B cell (primary cell): ENCODE results near the gene EXOC3. TPM values are rescaled to one million over a fixed set of nuclear protein-coding genes. Genes with fewer than 3 reads are reported as not detected.

ENCODE experiments used
- ATAC-seq: fragments of 200-7000 bp; cut with Tn5 transposase; one replicate; pipeline ENCODE4 v1.10.0; 2021; ENCODE audit warnings: low read depth, mild to moderate bottlenecking, moderate number of reproducible peaks, moderate library complexity
- CTCF ChIA-PET: fragments of 350-600 bp; sonication (Branson Sonifier 250); formaldehyde crosslinking; loops from one replicate; lab custom pipeline; 2021; ENCODE audit warnings: antibody characterized with exemption, inconsistent platforms; lab: Charles Lee
- POLR2A ChIA-PET: fragments of 350-600 bp; sonication (Branson Sonifier 250); formaldehyde crosslinking; loops from one replicate; lab custom pipeline; 2021; ENCODE audit warnings: antibody characterized with exemption; lab: Charles Lee
- DNase-seq: peaks from one replicate; pipeline ENCODE4 v3.0.0; 2013
- H2AFZ ChIP-seq: 2 replicates; pipeline ENCODE4 v1.6.1; 2012; ENCODE audit warnings: mild to moderate bottlenecking, low read depth, low read length; ENCODE audit not compliant: insufficient read depth, poor library complexity, severe bottlenecking
- H3K27ac ChIP-seq, 2 donors: 1 replicate in 1 of 2; 2 replicates in 1 of 2; pipeline ENCODE4 v1.5.1; 2012 to 2013; ENCODE audit warnings: low read length in 2 of 2, mild to moderate bottlenecking in 2 of 2, moderate library complexity in 1 of 2
- H3K27me3 ChIP-seq, 4 experiments: fragments of 200-600 bp in 1 of 4; sonication (generic) in 1 of 4; replicated peaks in 1 of 4; 1 replicate in 2 of 4; 2 replicates in 2 of 4; pipeline versions ENCODE4 v1.6.1 to v1.7.0; 2013 to 2016; ENCODE audit warnings: low read length in 3 of 4, mild to moderate bottlenecking in 2 of 4, mixed read lengths in 1 of 4, moderate library complexity in 1 of 4; ENCODE audit not compliant: insufficient read depth in 4 of 4, control insufficient read depth in 3 of 4; ENCODE audit errors: control extremely low read depth in 1 of 4
- H3K36me3 ChIP-seq, 2 experiments: replicated peaks in 1 of 2; 1 replicate in 1 of 2; 2 replicates in 1 of 2; pipeline versions ENCODE4 v1.6.1 to v1.7.1; 2013; ENCODE audit warnings: low read length in 1 of 2; ENCODE audit not compliant: insufficient read depth in 2 of 2, control insufficient read depth in 1 of 2; ENCODE audit errors: control extremely low read depth in 1 of 2, extremely low read depth in 1 of 2
- H3K4me1 ChIP-seq, 2 donors: fragments of 200-600 bp in 1 of 2; sonication (generic) in 1 of 2; 1 replicate in 1 of 2; 2 replicates in 1 of 2; pipeline versions ENCODE4 v1.5.1 to v1.6.1; 2013 to 2017; ENCODE audit warnings: low read length in 2 of 2; ENCODE audit not compliant: control insufficient read depth in 2 of 2, insufficient read depth in 2 of 2
- H3K4me2 ChIP-seq: replicated peaks from 2 replicates; pipeline ENCODE3; 2012; ENCODE audit warnings: mild to moderate bottlenecking, low read depth, low read length; ENCODE audit not compliant: poor library complexity, severe bottlenecking
- H3K4me3 ChIP-seq, 5 experiments: fragments of 200-600 bp in 1 of 5; sonication (generic) in 1 of 5; 1 replicate in 3 of 5; 2 replicates in 2 of 5; pipeline versions ENCODE4 v1.5.1 to v1.7.0; 2011 to 2016; ENCODE audit warnings: low read length in 4 of 5, mild to moderate bottlenecking in 4 of 5, low read depth in 2 of 5, control low read depth in 1 of 5, moderate library complexity in 1 of 5; ENCODE audit not compliant: insufficient read depth in 1 of 5; ENCODE audit errors: control extremely low read depth in 1 of 5, extremely low read depth in 1 of 5
- H3K79me2 ChIP-seq: fragments of 200-600 bp; sonication (generic); one replicate; pipeline ENCODE4 v1.6.0; 2016; ENCODE audit warnings: low read length; ENCODE audit not compliant: control insufficient read depth, insufficient read depth
- H3K9ac ChIP-seq: fragments of 200-600 bp; sonication (generic); 2 replicates; pipeline ENCODE4 v1.6.1; 2017; ENCODE audit warnings: mild to moderate bottlenecking, low read length, moderate library complexity
- H3K9me3 ChIP-seq, 3 donors: one replicate each; pipeline versions ENCODE4 v1.6.1 to v1.7.1; 2013; ENCODE audit warnings: low read length in 2 of 3; ENCODE audit not compliant: control insufficient read depth in 2 of 3, insufficient read depth in 1 of 3; ENCODE audit errors: control extremely low read depth in 1 of 3
- H4K20me1 ChIP-seq: 2 replicates; pipeline ENCODE4 v1.6.0; 2012; ENCODE audit warnings: mild to moderate bottlenecking, low read length; ENCODE audit not compliant: insufficient read depth, control insufficient read depth, poor library complexity, severe bottlenecking
- H3K27ac Mint-ChIP-seq: one replicate; pipeline ENCODE4 v1.8.0; 2021; ENCODE audit warnings: mixed read lengths
- H3K27me3 Mint-ChIP-seq: one replicate; pipeline ENCODE4 v1.8.0; 2021; ENCODE audit warnings: mixed read lengths
- H3K4me1 Mint-ChIP-seq: one replicate; pipeline ENCODE4 v1.8.0; 2021; ENCODE audit warnings: mixed read lengths
- H3K4me3 Mint-ChIP-seq: one replicate; pipeline ENCODE4 v1.8.0; 2021; ENCODE audit warnings: mixed read lengths
- H3K9me3 Mint-ChIP-seq: one replicate; pipeline ENCODE4 v1.8.0; 2022; ENCODE audit warnings: mixed read lengths; ENCODE audit not compliant: insufficient read depth
- CTCF ChIP-seq: fragments of 200-600 bp; IDR thresholded peaks from one replicate; pipeline ENCODE4 v1.8.0; 2022; ENCODE audit warnings: antibody characterized with exemption, mild to moderate bottlenecking
- EZH2 ChIP-seq: IDR thresholded peaks from 2 replicates; pipeline ENCODE4 v1.6.1; 2012; ENCODE audit warnings: borderline replicate concordance, low read depth, mild to moderate bottlenecking, moderate library complexity, low read length; ENCODE audit not compliant: insufficient read depth, poor library complexity, severe bottlenecking
- WGBS: methylation state at CpG from one replicate; pipeline ENCODE4 v1.1.5; 2013; ENCODE audit warnings: missing lambda C conversion rate; ENCODE audit not compliant: insufficient coverage; 5-methylcytosine and 5-hydroxymethylcytosine counted together
- intact Hi-C: fragments of 100-400 bp; cut with micrococcal nuclease; formaldehyde crosslinking; loops from one replicate; pipeline ENCODE4 v1.10.0; 2022
- polyA plus RNA-seq: library from polyadenylated mRNA; depleted of rRNA; stranded (reverse); fragments of >200 nt; gene quantifications from 2 replicates; pipeline ENCODE4 v1.2.3, GENCODE V29; 2012
- total RNA-seq, 2 donors: library from RNA; stranded (reverse); fragments of 120-200 nt in 1 of 2; gene quantifications; 1 replicate in 1 of 2; 2 replicates in 1 of 2; pipeline versions ENCODE4 v1.2.3 to v1.2.4, GENCODE V29; 2013 to 2022

EXOC3 gene
- total and polyA plus RNA-seq, 2 donors (not counting 1 experiment from before 2014, with no cell fraction given): 44.0 to 97.1 TPM

GRCh38 chr5:477871-478270 is 34.9 kb downstream of the EXOC3 start:
- Histone ChIP-seq H3K9me3 (peaks cover 0 to 6% (median 0%) of the 10 kb centered on the region in 3 donors), H4K20me1 (peaks cover 9% of the 10 kb centered on the region), H3K4me2 (no peak overlapping the region), H3K27me3 (peaks cover 0 to 77% (median 9%) of the 10 kb centered on the region in 4 experiments), H3K9ac (no peak overlapping the region), H3K4me3 (no peak overlapping the region), H3K36me3 (no peaks in the 10 kb centered on the region), H3K4me1 (peaks cover 12 to 13% of the 10 kb centered on the region in 2 donors), H3K27ac (no peak overlapping the region), H2AFZ (no peak overlapping the region), H3K79me2 (no peaks in the 10 kb centered on the region)
- no peak for TF ChIP-seq CTCF
- 88% methylated on average over 13 of the region's 13 CpGs for WGBS
- DNase-seq (no peak), ATAC-seq (no peak)
- Mint-ChIP-seq H3K27me3 (peaks cover 33% of the 10 kb centered on the region), H3K27ac (no peak overlapping the region), H3K9me3 (no peaks in the 10 kb centered on the region), H3K4me3 (no peak overlapping the region), H3K4me1 (peaks cover 11% of the 10 kb centered on the region)
- ChIA-PET POLR2A (no interaction called here), CTCF (no interaction called here)
- intact Hi-C loops: no loop called here

GRCh38 chr5:478369-478981 is 35.5 kb downstream of the EXOC3 start:
- Histone ChIP-seq H3K36me3 (no peaks in the 10 kb centered on the region), H3K9me3 (peaks cover 0 to 10% (median 0%) of the 10 kb centered on the region in 3 donors), H3K4me1 (peaks cover 14 to 15% of the 10 kb centered on the region in 2 donors), H4K20me1 (peaks cover 9% of the 10 kb centered on the region), H3K4me2 (no peak overlapping the region), H2AFZ (no peak overlapping the region), H3K4me3 (no peak overlapping the region), H3K9ac (no peak overlapping the region), H3K27ac (no peak overlapping the region), H3K79me2 (no peaks in the 10 kb centered on the region), H3K27me3 (peaks cover 0 to 83% (median 9%) of the 10 kb centered on the region in 4 experiments)
- Mint-ChIP-seq H3K4me3 (no peak overlapping the region), H3K4me1 (peaks cover 11% of the 10 kb centered on the region), H3K27ac (no peak overlapping the region), H3K9me3 (no peaks in the 10 kb centered on the region), H3K27me3 (peaks cover 33% of the 10 kb centered on the region)
- ChIA-PET CTCF (no interaction called here), POLR2A (no interaction called here)
- 61% methylated on average over 12 of the region's 18 CpGs for WGBS
- TF ChIP-seq CTCF (no peak), EZH2 (no peak)
- no peak for ATAC-seq
- intact Hi-C loops: no loop called here
- no peak for DNase-seq
